Limb (tissue), 2 donors: ENCODE data around the gene GJA10.

Experiments used
- DNase-seq, 2 donors: peaks; one replicate each; pipeline ENCODE4 v3.0.0-alpha.2; 2016; ENCODE audit errors: extremely low spot score in 2 of 2

The GJA10 gene

GRCh38 chr6:89944826-89945407 is 50.6 kb downstream of the GJA10 start:
- DNase-seq: no peak
